Stimulated activated CD8-positive, alpha-beta memory T cell treated with anti-CD3 and anti-CD28 coated beads, Interleukin-15, amount 100 ng/mL, for 48 hours (primary cell): ENCODE measurements around the gene CISH.
A peak's percentile ranks its signal among the peaks of the same experiment; 100 is the strongest.

Source experiments
- DNase-seq, 2 donors: peaks; one replicate each; pipeline ENCODE4 v3.0.0-alpha.2; 2020; ENCODE audit warnings: low read depth in 2 of 2

Gene CISH

DNA sequence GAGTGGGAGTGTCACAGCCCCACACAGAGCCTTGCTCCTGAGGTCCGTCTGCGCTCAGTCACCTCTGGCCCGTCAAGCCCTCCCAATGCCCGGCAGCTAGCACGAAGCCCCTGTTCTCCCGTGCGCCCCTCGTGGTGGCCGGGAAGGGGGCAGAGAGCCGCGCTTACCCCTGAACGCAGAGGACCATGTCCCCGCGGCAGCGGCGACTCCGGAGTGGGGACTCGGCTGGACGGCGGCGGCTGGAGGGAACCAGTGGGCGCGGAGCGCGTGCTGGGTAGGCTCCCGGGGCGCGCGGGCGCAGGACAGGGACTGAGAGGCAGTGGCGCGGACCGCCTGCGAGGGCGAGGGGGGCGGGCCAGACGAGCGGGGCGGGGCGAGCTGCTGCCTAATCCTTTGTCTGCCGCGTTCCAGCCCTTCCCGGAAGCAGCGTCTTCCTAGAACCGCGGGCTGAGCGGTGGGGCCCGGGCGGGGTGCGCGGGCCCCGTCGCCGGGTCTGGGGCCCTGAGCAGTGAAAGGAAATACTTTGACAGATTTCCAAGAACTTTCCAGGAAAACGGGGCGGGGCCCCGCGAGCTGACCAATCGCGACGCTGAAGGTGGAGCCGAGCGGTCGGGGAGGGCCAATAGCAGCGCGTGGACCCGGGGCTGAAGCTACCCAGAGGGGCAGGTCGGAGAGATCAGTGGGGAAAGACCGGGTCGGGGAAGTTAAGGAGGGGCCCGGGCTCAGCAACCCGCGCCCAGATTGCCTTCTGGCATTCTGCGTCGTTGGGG is at the start of gene CISH:
Gene CISH (minus strand): TSS at position 311 of the 770 bp plus-strand sequence. CDS start 124 bp downstream, at position 187.
- DNase-seq: peak; percentile 98 to 99

GRCh38 chr3:50660386-50660785 is 48.8 kb upstream of the CISH start:
- no peak for DNase-seq

GRCh38 chr3:50658831-50659230 is 47.3 kb upstream of the CISH start:
- DNase-seq: no peak

DNA sequence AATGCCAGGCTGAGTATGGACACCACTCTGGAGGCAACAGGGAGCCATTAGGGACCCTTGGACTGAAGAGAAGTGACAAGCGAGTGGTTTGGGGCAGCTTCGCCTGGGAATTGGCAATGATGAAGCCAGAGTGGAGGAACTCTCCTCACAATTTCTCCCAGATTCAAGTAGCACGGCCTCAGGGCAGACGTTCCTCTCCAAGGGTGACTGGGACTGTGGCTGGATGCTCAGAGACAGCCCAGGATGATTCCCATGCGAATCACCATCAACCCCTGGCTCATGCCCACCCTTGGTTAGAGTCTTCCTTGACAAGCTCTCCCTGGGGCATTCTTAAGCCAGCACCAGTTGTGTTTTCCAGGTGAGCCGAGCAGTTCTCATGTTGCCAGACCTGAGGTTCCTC is 46.8 kb upstream of the CISH start:
- DNase-seq: no peak

GRCh38 chr3:50657816-50658215 is 46.2 kb upstream of the CISH start:
- no peak for DNase-seq

DNA sequence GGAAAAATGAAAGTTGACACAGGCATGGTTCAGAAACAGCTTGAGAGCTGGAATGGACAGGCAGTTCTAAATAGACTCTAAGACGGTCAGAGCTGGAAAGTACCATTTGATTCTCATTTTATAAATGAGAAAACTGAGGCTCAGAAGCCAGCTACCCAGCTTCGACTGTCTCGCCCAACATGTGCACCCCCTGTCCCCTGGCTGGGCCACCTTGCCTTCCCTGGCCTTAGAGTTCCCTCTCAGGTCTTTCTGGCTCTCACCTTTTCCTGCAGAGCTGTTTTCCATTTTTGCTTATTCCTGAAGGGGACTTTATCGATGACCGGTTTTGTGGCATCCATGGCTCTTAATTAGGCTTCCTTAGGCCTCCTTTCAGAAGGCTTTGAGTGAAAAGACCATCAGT is 45.8 kb upstream of the CISH start:
- no peak for DNase-seq

- DNase-seq: no peak
These were observed 45.0 kb upstream of the CISH start for GRCh38 chr3:50656417-50657195.

- DNase-seq: no peak
These were observed 43.6 kb upstream of the CISH start for GRCh38 chr3:50655009-50655830.

GRCh38 chr3:50653937-50654595 is 42.5 kb upstream of the CISH start:
- no peak for DNase-seq

GRCh38 chr3:50652709-50653108 is 41.1 kb upstream of the CISH start:
- DNase-seq: no peak

- no peak for DNase-seq
These were observed 40.5 kb upstream of the CISH start for GRCh38 chr3:50651920-50652529.

DNA sequence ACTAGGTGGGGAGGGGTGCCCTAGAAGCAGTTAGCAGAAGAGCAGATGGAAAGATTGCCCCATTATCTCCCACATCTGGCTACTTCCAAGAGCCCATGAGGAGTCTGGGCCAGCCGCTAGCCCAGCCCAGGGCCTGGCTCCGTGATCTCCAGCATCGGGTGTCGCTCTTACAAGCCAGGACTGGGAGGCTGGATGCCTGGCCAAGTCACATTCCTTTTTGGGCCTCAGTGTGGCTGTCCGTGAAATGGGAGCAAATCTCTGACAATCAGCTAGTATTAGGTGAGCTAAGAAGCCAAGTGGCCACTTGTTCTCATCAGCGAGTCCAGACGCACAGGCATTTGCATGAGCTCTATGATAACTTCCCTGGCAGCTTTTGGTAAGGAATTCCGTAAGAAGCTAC is 39.9 kb upstream of the CISH start:
- no peak for DNase-seq

- no peak for DNase-seq
These were observed 38.4 kb upstream of the CISH start for GRCh38 chr3:50650018-50650417.

- no peak for DNase-seq
These were observed 37.9 kb upstream of the CISH start for GRCh38 chr3:50649451-50649931.

GRCh38 chr3:50648944-50649343 is 37.4 kb upstream of the CISH start:
- DNase-seq: no peak

DNA sequence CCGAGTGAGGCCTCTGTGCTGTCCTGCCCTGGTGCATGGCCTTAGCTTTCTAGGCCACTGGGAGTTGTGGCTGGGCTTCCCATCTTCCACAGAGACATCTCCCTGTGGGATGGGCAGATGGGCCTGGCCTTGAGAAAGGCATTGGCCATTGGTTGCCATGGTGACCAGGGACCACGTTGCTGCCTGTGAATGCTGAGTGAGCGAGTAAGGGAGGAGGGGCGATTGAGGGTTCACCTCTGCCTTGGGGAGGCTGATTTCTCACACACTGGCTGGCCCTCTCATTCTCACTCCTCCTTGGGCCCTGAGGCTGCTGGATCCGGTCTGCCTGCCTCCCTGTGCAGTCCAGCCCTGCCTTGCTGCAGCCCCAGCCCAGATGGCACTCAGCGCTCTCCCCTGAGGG is 36.7 kb upstream of the CISH start:
- no peak for DNase-seq

DNA sequence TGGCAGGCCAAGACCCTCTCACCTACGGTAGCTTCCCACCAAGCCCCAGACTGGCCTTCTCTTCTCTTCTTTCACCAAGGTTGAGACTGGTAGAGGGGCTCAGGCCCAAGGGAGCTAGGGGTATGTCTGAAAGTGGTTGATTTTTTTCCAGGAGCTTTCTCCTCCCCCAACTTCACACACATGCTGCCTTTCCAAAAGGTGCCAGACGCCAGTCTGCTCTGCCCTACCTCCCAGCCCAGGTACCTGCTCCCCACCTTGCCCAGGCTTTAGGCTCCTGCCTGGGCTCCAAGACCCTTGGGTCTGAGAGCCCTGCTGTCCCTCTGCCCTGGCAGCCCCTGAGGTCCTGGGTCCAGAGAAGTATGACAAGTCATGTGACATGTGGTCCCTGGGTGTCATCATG is 33.8 kb upstream of the CISH start:
- DNase-seq: no peak

- no peak for DNase-seq
These were observed 33.0 kb upstream of the CISH start for GRCh38 chr3:50644561-50644960.

GRCh38 chr3:50642382-50642781 is 30.8 kb upstream of the CISH start:
- no peak for DNase-seq

- DNase-seq: no peak
These were observed 27.5 kb upstream of the CISH start for GRCh38 chr3:50639055-50639494.

- no peak for DNase-seq
These were observed 26.4 kb upstream of the CISH start for GRCh38 chr3:50637945-50638344.
